ES-I3 (cell line): ENCODE results near the gene DMBT1.
"Not testable (repeated sequence)": the region's sequence is repeated elsewhere in the genome, so short reads cannot be mapped to it uniquely, and the experiment has no call there.

ENCODE experiments used
- H3K36me3 ChIP-seq: 2 replicates; pipeline ENCODE4 v1.6.1; 2013; ENCODE audit warnings: mild to moderate bottlenecking, low read length, control low read depth, moderate library complexity; ENCODE audit not compliant: insufficient read depth
- H3K4me1 ChIP-seq: 2 replicates; pipeline ENCODE4 v1.6.1; 2013; ENCODE audit warnings: mild to moderate bottlenecking, control low read depth, low read length; ENCODE audit not compliant: insufficient read depth
- H3K9ac ChIP-seq: 2 replicates; pipeline ENCODE4 v1.6.1; 2013; ENCODE audit warnings: low read depth, mild to moderate bottlenecking, low read length, moderate library complexity
- H3K9me3 ChIP-seq: 2 replicates; pipeline ENCODE4 v1.6.1; 2013; ENCODE audit warnings: mild to moderate bottlenecking, low read length, moderate library complexity; ENCODE audit not compliant: control insufficient read depth, insufficient read depth

Gene DMBT1

DNA sequence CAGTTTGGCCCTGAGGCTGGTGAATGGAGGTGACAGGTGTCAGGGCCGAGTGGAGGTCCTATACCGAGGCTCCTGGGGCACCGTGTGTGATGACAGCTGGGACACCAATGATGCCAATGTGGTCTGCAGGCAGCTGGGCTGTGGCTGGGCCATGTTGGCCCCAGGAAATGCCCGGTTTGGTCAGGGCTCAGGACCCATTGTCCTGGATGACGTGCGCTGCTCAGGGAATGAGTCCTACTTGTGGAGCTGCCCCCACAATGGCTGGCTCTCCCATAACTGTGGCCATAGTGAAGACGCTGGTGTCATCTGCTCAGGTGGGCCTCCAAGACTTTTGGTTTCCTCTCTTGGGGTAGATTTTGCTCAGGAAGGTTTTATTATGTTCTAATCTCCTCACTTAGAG is 25.5 kb downstream of the DMBT1 start:
- not testable (repeated sequence) for H3K9ac ChIP-seq, H3K4me1 ChIP-seq, H3K9me3 ChIP-seq, H3K36me3 ChIP-seq

DNA sequence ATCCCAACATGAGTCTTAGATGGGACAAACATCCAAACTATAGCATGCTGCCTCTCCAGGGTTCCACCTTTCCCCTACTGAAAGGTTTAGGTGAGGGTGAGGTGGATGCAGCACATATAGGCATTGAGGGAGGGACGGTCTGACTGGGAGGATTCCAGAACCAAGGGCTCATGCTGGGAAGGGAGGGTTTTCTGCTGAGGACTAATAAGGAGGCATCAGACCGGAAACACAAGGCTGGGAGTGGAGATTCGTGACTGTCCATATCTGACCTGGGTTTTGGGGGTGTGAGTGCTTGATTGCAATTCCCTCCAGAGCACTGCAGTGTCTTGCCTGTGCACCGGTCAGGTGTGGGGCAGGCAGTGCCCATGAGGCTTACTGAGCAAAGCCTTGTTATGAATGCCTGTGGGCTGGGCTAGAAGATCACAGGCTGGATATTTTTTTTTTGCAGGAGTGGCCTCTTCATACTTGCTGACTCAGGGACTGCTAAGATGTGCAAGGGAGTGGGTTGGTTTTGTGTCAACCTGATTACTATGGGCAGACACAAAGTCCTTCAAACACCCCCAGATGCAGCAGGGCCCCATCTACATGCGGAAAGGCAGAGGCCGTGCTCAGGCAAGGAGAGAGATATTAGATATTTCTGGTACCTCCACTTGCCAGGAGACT is 26.7 kb downstream of the DMBT1 start:
- H3K4me1 ChIP-seq = no peaks in the 10 kb centered on the region
- no peak overlapping the region for H3K9ac ChIP-seq
- H3K9me3 ChIP-seq = no peaks in the 10 kb centered on the region
- H3K36me3 ChIP-seq = no peaks in the 10 kb centered on the region

DNA sequence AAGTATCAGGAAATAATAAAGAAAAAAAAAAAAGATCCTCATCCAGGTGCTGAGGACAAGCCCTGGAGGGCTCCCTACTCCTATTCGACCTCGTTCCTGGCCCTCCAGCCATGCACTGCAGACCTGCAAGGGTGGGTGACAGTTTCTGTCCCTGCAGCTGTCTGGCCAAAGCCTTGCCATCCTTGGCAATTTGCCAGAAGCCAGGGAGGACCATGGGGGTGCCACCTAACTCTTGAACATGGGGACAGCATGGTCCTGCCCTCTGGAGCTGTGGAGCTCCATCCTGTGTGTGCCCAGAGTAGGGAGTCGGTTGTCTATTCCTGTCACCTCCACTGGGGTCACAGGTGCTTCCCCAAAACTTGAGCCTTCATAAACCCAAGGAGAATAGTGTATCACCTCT is 27.8 kb downstream of the DMBT1 start:
- Histone ChIP-seq H3K9ac (no peak overlapping the region), H3K9me3 (no peaks in the 10 kb centered on the region), H3K4me1 (no peaks in the 10 kb centered on the region), H3K36me3 (no peaks in the 10 kb centered on the region)

DNA sequence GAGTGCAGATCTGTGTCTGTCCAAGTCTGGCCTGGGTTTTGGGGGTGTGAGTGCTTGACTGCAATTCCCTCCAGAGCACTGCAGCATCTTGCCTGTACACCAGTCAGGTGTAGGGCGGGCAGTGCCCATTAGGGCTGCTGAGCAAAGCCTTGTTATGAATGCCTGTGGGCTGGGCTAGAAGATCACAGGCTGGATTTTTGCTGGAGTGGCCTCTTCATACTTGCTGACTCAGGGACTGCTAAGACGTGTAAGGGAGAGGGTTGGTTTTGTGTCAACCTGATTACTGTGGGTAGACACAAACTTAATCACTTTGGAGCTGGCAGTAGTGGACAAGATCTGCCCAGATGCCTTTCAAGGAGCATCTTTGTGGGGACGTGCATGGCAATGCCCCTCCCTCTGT is 29.6 kb downstream of the DMBT1 start:
- no peaks in the 10 kb centered on the region for H3K9me3 ChIP-seq
- no peaks in the 10 kb centered on the region for H3K36me3 ChIP-seq
- no peaks in the 10 kb centered on the region for H3K4me1 ChIP-seq
- H3K9ac ChIP-seq = no peak overlapping the region

- Histone ChIP-seq H3K36me3 (no peaks in the 10 kb centered on the region), H3K9me3 (no peaks in the 10 kb centered on the region), H3K9ac (no peak overlapping the region), H3K4me1 (no peaks in the 10 kb centered on the region)
Measured at GRCh38 chr10:122591736-122592135, 31.2 kb downstream of the DMBT1 start.

- no peaks in the 10 kb centered on the region for H3K9me3 ChIP-seq
- H3K4me1 ChIP-seq = no peaks in the 10 kb centered on the region
- H3K36me3 ChIP-seq = no peaks in the 10 kb centered on the region
- H3K9ac ChIP-seq = no peak overlapping the region
Measured at GRCh38 chr10:122592161-122592560, 31.6 kb downstream of the DMBT1 start.

DNA sequence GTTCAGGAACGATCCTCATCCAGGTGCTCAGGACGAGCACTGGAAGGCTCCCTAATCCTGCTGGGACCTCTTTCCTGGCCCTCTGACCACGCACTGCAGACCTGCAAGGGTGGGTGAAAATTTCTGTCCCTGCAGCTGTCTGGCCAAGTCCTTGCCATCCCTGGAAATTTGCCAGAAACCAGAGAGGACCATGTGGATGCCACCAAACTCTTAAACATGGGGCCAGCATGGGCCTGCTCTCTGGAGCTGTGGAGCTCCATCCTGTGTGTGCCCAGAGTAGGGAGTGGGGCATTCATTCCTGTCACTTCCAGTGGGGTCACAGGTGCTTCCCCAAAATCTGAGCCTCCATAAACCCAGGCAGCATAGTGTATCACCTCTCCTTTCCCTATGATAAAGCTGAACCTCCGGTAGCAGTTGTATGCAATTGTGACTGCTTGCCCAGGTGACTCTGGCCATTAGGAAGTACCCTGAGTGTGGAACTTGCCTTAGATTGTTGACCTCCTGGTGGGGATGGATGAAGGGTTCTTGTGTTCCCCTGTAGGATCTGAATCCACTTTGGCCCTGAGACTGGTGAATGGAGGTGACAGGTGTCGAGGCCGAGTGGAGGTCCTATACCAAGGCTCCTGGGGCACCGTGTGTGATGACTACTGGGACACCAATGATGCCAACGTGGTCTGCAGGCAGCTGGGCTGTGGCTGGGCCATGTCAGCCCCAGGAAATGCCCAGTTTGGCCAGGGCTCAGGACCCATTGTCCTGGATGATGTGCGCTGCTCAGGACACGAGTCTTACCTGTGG is 57.1 kb downstream of the DMBT1 start:
- Histone ChIP-seq H3K4me1 (no peaks in the 10 kb centered on the region), H3K9ac (no peak overlapping the region), H3K9me3 (no peaks in the 10 kb centered on the region), H3K36me3 (no peaks in the 10 kb centered on the region)

GRCh38 chr10:122618461-122619165 is 58.1 kb downstream of the DMBT1 start:
- Histone ChIP-seq H3K4me1 (no peaks in the 10 kb centered on the region), H3K9me3 (0 out of 2 replicates have a peak, but pooled peaks cover 2% of the 10 kb centered on the region), H3K9ac (no peak overlapping the region), H3K36me3 (no peaks in the 10 kb centered on the region)

GRCh38 chr10:122620961-122621360 is 60.4 kb downstream of the DMBT1 start:
- H3K9me3 ChIP-seq, H3K9ac ChIP-seq, H3K36me3 ChIP-seq, H3K4me1 ChIP-seq: not testable (repeated sequence)

DNA sequence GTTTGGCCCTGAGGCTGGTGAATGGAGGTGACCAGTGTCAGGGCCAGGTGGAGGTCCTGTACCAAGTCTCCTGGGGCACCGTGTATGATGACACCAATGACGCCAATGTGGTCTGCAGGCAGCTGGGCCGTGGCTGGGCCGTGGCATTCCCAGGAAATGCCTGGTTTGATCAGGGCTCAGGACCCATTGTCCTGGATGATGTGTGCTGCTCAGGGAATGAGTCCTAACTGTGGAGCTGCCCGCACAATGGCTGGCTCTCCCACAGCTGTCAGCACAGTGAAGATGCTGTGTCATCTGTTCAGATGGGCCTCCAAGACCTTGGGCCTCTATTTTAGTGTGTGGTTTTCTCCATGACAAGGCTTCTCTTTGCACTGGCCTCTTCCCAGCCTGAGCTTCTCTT is 64.0 kb downstream of the DMBT1 start:
- H3K4me1 ChIP-seq = no peaks in the 10 kb centered on the region
- no peak overlapping the region for H3K9ac ChIP-seq
- H3K36me3 ChIP-seq = no peaks in the 10 kb centered on the region
- H3K9me3 ChIP-seq = 0 out of 2 replicates have a peak, but pooled peaks cover 5% of the 10 kb centered on the region

DNA sequence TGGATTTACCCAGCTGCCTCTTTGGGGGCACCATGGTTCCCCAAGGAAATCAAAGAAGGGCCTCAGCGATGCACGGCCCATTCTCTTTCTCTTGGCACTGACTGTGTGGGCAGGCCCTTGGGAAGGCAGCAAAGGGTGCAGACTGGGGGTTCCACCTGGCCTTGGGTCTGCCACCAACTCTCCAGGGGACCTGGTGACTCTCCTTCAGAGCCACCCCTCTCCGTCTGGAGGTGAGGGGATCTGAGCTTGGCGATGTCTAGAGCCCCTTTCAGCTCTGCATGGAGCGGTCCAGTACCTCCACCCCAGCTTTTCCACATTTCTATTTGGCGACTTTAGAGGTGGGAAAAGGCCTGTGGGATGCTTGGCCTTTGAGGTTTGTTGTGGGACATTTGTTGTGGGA is 70.0 kb downstream of the DMBT1 start:
- Histone ChIP-seq H3K9ac (no peak overlapping the region), H3K36me3 (no peaks in the 10 kb centered on the region), H3K4me1 (no peaks in the 10 kb centered on the region), H3K9me3 (no peaks in the 10 kb centered on the region)

GRCh38 chr10:122632031-122632430 is 71.5 kb downstream of the DMBT1 start:
- Histone ChIP-seq H3K36me3 (no peaks in the 10 kb centered on the region), H3K9me3 (no peaks in the 10 kb centered on the region), H3K4me1 (no peaks in the 10 kb centered on the region), H3K9ac (no peak overlapping the region)

- Histone ChIP-seq H3K4me1 (no peaks in the 10 kb centered on the region), H3K9me3 (no peaks in the 10 kb centered on the region), H3K9ac (no peak overlapping the region), H3K36me3 (no peaks in the 10 kb centered on the region)
Measured at GRCh38 chr10:122632576-122632975, 72.0 kb downstream of the DMBT1 start.

DNA sequence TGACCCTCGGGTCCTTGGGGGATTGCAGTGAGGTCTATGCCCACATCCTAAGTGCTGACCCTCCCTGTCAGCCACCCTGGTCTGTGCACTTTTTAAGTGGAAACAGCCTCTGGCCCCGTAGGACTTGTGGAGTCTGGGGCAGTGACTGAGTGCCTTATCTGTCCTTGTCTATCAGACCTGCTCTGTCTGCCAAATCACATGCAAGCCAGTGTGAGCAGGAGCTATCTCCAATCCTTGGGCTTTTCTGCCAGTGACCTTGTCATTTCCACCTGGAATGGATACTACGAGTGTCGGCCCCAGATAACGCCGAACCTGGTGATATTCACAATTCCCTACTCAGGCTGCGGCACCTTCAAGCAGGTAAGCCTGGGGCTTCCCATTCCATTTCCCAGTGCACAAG is 76.4 kb downstream of the DMBT1 start:
- H3K36me3 ChIP-seq = no peaks in the 10 kb centered on the region
- H3K9ac ChIP-seq = no peak overlapping the region
- H3K9me3 ChIP-seq = no peaks in the 10 kb centered on the region
- no peaks in the 10 kb centered on the region for H3K4me1 ChIP-seq

GRCh38 chr10:122637376-122637775 is 76.8 kb downstream of the DMBT1 start:
- H3K4me1 ChIP-seq = no peaks in the 10 kb centered on the region
- no peaks in the 10 kb centered on the region for H3K9me3 ChIP-seq
- no peak overlapping the region for H3K9ac ChIP-seq
- no peaks in the 10 kb centered on the region for H3K36me3 ChIP-seq
